ENCODE results near the gene TMEM240.

TMEM240 gene

GRCh38 chr1:1540090-1540817 lies at the start of gene TMEM240:
Gene TMEM240, minus strand, starts transcription at chr1:1540624. Its CDS starts 278 bp downstream, at chr1:1540346.
- FAIRE-seq (no peak), DNase-seq (ENCODE audit: insufficient read length, low spot score) (no peak)

GRCh38 chr1:1583347-1584010 lies 43.1 kb upstream of the TMEM240 start:
- DNase-seq (ENCODE audit: insufficient read length, low spot score) (no peak), FAIRE-seq (no peak)

GRCh38 chr1:1582585-1583346 lies 42.3 kb upstream of the TMEM240 start:
- FAIRE-seq: no peak
- no peak for DNase-seq (ENCODE audit: insufficient read length, low spot score)

DNA sequence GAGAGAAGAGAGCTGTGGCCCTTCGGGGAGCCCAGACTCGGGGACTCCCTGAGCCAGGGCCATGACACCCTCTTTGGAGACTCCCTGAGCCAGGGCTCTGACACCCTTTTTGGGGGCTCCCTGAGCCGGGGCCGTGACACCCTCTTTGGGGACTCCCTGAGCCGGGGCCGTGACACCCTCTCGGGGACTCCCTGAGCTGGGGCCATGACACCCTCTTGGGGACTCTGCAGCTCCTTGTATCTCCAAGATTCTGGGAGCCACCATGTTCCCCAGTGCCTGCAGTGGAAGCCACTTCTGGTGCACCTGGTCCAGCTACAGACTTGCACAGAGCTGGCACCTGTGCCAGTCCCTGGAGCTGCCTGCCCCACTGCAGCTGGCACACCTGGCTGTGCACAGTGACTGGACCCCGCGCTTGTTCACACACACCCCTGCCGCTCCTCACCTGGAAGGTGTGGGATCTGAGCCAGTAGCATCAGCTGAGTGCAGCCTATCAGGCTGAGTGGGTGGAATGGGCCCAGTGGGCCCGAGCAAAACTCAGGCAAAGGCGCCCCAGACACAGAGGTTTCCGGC lies 38.0 kb upstream of the TMEM240 start:
- no peak for FAIRE-seq
- DNase-seq (ENCODE audit: insufficient read length, low spot score): no peak

- no peak for DNase-seq (ENCODE audit: insufficient read length, low spot score)
- FAIRE-seq: no peak
Observed at GRCh38 chr1:1577367-1578011, 37.1 kb upstream of the TMEM240 start.

GRCh38 chr1:1574721-1575537 lies 34.5 kb upstream of the TMEM240 start, which contains the start of gene SSU72:
Gene SSU72, minus strand, starts transcription at chr1:1574863. Its CDS starts 306 bp downstream, at chr1:1574557.
- FAIRE-seq (peak; percentile 95), DNase-seq (ENCODE audit: insufficient read length, low spot score) (peak; percentile 98)

DNA sequence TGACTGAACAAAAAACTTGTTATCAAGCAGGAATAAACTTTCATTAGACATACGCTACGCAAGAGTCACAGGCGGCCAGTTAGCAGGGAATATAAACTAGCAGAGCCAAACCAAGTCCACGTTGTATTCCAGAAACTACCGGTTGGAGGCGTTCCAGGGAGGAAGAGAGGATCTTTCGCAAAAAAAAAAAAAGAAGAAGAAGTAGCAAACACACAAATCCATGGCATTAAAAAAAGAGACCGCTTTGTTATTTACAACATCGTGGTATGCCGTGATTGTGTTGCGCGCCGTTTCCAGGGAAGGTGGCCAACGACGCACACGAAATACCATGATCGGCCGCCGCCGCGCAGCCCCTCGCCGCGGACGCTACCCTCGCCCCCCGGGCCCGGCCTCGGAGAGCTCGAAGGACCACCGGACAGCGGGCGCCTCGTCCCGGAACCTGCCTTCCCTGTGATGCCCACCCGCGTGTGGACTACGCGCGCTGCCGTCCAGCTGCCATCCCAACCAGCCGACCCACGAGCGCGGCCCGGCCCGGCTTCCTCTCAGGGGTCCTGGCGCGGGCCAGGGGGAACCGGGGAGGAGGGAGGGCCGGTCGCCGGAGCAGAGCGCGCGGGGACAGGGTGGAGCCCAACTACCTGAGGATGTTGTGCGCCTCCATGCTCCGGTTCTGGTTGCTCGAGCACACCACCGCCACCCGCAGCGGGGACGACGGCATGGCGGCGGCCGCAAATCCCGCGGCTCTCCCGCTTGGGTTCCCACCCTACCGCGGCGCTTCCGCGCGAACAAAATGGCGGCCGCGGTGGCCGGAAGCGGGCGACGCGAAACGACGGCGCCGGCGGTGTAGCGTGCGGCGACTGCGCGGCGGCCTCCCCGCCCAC lies 33.7 kb upstream of the TMEM240 start:
- FAIRE-seq (peak; percentile 82), DNase-seq (ENCODE audit: insufficient read length, low spot score) (peak; percentile 78)

DNA sequence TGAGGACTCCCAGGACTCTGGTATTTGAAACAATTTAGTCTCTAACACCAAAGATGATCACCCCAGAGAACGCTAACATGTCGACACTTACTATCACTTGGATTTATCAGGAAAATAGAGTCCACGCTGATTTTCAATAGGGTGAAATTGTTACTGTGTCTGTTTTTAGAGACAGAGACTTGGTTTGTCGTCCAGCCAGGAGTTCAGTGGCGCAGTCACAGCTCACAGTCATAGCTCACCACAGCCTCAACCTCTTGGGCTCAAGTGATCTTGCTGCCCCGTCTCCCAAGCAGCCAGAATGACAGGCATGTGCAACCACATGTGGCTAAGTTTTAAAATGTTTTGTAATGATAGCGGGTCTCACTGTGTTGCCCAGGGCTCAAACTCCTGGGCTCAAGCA lies 28.9 kb upstream of the TMEM240 start:
- no peak for DNase-seq (ENCODE audit: insufficient read length, low spot score)
- FAIRE-seq: no peak

DNA sequence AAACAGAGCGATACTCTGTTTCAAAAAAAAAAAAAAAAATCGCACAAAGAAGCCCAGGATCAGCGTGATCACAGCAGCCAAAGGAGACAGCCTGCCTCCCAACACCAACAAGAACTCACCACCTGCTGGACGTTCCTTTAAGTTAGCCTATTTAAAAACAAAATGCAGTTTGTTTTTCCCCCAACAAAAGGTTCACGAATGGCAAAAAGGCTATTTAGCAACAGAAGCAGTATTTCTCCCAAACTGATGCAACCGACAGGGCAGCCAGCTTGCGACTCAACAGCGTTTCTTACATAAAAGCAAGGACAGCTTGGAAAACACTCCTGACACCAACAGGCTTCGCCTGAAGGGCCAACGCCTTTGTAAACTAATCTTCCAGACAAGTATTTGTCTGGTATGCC lies 27.5 kb upstream of the TMEM240 start:
- DNase-seq (ENCODE audit: insufficient read length, low spot score): no peak
- FAIRE-seq: no peak

DNA sequence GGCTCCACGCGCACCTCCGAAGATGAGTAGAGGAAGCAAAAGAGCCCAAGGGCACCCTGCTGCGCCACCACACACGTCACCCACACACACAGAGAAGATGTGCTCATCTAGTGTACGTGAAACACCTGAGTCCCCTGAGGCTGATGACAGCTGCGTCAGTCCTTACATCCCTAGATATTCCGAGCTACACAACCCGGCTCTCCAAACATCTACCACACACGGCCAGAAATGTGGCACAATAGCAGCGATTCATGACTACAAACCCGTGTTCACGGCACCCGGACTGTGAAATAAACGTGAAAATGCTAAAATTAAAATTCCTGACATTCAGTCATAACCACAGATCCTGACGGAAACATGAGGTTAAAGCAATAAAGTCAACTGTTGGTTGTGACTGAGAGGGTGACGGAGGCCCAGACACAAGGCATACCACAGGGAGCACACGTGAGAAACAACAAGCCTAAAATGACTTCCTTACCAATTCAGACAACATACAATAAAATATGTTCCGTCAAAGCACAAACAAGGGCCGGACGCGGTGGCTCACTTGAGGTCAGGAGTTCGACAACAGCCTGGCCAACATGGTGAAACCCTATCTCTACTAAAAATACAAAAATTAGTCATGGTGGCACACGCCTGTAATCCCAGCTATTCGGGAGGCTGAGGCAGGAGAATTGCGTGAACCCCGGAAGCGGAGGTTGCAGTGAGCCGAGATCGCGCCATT lies 26.9 kb upstream of the TMEM240 start:
- FAIRE-seq: no peak
- no peak for DNase-seq (ENCODE audit: insufficient read length, low spot score)

- DNase-seq (ENCODE audit: insufficient read length, low spot score) (no peak), FAIRE-seq (no peak)
Observed at GRCh38 chr1:1565340-1565739, 24.9 kb upstream of the TMEM240 start.

- FAIRE-seq (no peak), DNase-seq (ENCODE audit: insufficient read length, low spot score) (no peak)
Observed at GRCh38 chr1:1564268-1564667, 23.8 kb upstream of the TMEM240 start.

- FAIRE-seq (no peak), DNase-seq (ENCODE audit: insufficient read length, low spot score) (no peak)
Observed at GRCh38 chr1:1563688-1564087, 23.3 kb upstream of the TMEM240 start.

DNA sequence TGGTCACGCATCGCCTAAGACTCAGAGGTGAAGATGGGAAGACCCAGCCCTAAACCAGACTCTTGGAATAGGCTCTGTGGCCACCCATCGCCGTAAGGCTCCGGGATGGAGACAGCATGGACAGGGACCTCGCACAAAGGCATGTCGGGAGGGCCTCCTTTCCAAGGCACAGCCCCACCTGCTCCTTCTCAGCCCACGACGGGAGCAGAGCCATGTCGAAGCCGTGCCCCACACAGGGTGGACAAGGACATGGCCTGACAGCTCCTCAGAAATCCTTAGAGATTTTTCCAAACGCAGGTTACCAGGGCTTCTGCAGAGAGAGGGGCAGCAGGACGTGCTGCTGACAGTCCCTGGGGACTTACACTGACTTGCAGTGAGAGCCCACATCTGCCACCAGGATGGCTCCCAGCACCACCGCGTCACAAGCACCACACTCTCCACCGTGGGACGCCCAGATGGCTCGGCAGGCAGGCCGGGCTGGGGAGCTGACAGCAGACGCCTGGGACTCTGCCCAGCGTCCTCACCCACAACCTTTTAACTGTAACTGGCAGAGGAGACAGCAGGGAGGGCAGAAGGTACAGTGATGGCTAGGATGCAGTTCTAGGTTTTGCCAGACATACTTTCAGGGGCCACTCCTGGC lies 22.3 kb upstream of the TMEM240 start:
- FAIRE-seq: no peak
- no peak for DNase-seq (ENCODE audit: insufficient read length, low spot score)

DNA sequence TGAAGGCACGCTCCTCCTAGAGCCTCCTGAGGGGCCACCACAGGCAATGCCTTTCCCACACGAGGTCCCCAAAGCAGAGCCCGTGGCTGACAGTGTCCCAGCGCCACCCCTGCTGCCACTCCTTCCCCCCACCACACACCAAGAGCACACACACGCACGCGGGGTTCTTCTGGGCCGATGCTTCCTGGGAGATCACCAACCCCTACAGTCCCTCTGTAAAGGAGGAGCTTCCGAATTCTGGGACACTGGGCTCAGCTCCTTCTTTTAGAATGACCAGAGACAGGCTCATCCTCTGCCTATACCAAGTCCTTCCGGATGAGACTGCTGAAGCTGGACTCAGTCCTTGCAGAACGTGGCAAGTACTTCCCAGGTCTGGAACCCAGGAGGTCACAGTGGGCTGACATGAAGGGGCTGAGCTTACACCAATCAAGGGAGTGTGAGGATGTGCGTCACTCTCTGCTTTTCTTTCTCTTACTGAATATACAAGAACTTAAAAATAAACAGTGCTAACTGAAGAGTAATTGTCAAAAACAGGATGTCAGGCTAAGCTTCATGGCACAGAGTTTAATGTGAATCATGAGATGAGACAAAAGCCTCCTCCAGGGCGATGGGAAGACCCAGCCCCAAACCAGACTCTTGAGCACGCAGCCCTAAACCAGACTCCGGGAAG lies 21.5 kb upstream of the TMEM240 start:
- FAIRE-seq (no peak), DNase-seq (ENCODE audit: insufficient read length, low spot score) (no peak)

GRCh38 chr1:1560178-1560577 lies 19.8 kb upstream of the TMEM240 start:
- DNase-seq (ENCODE audit: insufficient read length, low spot score) (no peak), FAIRE-seq (no peak)

DNA sequence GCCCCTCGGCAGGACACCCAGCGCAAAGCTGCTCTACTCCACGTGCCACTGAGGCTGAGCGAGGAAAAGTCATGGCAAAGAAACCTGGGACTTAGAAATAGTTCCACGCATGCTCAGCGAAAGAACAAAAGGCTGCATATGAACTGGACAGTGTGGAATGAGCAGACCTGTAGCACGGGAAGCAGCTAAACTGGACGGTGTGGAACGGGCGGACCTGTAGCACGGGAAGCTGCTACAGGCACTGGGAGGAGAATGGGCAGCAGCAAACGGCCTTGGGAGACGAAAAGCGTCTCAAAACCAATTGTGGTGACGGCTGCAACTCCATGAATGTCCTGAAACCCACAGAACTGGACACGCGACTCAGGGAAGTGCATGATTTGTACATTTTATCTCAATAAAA lies 18.6 kb upstream of the TMEM240 start:
- FAIRE-seq: no peak
- no peak for DNase-seq (ENCODE audit: insufficient read length, low spot score)
